Measurements from ENCODE around the gene SMIM20.
"Not testable (repeated sequence)": the region's sequence is repeated elsewhere in the genome, so short reads cannot be mapped to it uniquely, and the experiment has no call there.

SMIM20 gene

DNA sequence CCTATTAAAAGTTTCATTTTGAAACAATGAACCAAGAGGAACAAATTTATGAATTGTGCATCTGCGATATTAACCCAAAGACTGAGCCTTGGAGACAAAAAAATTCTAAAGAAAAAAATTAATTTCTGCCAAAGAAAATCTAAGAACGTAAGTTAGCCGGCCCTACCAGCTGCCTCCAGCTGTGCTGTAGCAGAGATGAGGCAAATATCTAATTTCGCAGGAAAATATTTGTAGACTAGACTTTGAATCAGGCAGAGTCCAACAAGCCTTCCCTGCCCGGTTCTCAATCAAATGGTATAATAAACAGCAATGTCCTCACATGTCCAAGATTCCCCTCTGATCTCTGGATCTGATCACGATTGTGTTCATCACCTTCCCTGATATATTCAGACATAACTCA is 21.2 kb upstream of the SMIM20 start:
- DNase-seq = no peak

DNA sequence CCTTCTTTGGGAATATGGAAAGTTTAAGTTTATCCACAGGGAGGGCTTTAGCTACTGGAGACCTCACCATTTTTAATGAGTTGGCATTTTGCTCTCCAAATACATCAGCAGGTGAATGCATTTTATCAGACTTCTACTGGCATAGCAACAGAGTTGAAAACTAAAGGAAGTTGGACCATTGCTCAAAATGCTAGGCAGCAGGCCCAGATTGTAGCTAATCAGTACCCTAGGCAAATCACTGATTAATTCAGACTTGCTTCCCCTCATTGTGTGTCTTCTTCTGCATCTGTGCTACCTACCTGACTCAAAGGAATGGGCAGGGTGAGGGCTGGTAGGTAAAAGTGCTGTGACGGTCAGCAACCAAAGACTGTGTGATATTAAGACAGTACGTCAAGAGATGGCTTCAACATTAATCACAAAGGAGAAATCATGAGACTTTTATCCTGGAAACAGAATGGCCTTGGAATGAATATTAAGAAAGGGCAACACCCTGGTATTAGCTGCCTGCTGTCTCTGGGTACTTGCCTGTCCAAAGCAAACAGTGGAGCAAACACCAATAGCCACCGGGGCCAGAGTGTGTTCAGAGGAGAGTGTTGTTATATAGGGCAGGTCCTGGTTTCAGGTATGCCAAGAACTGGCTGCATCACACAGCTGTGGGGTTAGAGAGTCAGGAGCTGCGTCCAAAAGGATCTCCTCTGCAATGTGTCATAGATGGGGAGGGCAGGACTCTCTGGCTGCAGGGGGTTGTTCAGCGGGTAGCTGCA is 17.1 kb upstream of the SMIM20 start:
- DNase-seq = no peak

DNA sequence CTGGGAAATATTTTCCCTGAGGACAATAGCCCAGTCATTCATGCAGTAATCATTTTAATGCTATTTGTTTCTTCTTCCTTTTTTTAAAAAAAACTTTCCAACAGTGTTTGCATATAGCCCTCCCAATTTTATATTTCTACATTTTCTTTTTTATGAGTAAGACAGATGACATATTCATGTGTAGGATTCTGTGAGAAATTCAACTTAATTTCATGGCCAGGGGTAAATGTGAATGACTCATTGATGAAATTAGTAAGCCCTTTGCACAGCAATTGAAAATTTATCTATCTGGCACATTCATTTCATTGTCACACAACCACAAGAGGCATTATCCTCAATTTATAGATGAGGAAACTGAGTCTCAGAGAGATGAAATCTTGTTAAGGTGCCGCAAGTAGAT is 13.7 kb upstream of the SMIM20 start:
- no peak for DNase-seq

DNA sequence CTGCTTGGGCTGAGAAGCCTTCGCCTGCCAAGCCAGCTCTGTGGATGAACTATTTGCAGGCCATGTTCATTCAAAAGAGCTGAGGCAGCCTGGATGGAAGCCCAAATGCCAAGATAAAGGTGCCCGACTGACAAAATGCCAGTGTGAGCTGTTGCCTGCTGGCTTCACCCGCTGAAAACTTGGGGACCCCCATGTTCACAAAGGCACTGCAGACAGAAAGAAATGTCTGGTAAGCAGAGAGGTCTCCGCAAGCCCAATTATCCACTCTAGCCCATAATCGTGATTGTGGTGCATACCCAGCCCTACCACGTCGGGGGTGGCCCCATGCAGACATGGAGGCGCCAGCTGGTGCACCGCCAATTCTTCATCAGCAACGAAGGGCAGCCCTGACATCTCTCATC is 13.0 kb upstream of the SMIM20 start:
- no peak for DNase-seq

DNA sequence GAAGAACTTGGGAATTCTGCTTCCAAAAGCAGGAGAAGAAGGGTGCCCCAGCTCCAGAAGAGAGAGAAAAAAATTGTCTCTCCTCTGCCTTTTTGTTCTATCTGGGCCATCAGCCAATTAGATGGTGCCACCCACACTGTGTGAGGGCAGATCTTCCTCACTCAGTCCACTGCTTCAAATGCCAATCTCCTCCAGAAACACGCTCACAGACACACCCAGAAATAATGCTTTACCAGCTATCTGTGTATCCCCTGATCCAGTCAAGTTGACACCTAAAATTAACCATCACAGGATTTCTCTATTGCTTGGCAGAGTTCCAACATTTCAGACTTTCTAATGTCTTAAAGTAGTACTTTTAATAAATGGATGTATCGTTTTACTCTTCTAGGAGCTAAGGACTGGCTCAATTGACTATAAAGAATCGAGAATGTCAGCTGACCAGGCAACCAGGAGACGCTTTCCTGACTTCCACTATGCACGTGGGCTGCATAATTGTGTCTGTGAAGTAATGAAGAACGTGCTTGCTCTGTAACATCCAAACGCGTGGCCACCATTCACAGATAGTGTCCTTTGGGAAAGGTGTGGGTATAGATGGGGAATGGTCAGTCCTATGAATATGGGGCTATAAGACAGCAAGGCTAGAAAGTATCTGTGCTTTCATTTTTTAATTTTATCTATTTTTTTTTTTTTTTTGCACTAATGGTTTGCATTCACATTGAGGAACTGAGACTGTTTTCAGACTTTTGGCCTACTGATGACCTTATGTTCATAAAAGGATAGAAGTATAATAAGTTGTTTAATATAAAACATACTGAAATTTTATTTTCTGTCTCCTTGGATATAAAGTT is 9.9 kb upstream of the SMIM20 start:
- DNase-seq = no peak

DNA sequence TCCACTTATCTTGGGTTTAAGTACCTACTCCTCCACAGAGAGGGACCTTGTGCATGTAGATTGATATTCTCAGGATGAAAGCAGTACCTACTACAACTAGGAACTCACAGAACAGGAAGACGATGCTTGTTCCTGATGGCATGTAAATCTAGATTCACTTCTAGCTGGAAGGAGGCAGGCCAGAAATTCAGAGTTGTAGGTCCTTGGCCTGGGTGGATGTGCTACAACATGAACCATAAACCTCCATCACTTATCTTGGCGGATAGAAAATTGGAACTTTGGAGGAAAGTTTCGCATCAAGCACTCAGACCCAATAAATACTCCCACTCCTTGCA is 9.3 kb upstream of the SMIM20 start:
- DNase-seq = no peak

DNA sequence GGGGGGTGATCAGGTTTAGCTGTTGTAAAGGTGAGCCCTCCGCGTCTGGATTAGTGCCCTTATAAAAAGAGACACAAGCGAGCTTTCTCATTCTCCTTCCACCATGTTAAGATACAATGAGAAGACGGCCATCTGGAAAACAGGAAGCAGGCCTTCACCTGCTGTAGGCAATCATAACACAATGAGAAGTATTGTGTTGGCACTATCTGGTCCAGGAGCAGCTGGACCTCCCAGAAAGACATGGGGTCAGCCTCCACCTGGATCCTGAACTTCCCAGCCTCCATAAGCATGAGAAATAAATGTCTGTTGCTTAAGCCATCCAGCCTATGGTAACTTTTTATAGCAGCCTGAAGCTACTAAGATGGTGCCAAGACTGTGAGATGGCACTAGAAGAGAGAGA is 8.6 kb upstream of the SMIM20 start:
- no peak for DNase-seq

DNA sequence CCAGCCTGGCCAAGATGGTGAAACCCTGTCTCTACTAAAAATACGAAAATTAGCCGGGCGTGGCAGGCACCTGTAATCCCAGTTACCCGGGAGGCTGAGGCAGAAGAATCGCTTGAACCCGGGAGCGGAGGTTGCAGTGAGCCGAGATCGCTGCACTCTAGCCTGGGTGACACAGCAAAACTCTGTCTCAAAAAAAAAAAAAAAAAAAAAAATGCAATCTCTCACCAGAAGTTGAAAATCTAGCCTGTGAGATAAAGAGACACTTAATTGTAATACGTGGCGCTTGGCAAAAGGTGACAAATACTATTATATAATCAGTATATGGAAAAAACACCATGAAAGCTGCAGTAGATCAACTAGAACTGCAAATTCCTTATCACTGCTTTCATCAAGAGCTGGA is 7.9 kb upstream of the SMIM20 start:
- not testable (repeated sequence) for DNase-seq

DNA sequence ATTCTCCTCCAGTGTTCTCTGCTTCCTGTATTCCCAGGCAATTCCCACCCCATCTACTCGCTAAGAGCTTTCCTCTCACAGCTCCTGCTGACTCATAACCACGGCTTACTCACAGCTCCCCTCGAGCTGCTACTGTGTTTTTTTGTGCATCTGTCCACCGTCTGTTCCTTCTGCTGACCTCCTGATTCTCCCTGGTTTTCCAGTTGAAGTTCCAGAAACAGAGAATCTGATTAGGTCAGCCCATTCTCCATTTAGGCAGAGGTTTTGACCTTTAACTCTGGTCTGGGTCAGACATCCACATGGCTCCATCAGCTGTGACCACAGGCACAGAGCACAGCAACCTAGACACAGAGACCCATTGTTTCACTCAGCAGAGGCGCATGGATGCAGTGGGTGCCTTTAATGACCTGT is 5.5 kb upstream of the SMIM20 start:
- no peak for DNase-seq

DNA sequence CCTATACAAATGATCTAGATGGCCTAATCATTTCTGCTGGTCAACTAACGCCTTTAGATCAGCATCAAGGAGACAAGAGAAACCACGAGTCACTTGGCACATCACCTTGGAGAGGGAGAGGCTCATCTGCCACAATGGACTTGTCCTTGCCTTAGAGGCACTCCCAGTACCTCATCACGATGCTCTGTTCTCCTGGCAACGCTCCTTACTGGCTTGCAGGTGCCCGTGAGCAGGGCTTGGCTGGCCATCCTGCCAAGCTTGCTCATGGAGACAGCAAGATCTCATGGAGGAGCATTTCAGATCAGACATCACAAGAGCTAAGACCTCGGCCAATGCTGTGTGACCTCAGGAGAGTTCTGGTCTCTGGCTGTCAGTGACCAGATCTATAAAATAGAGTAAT is 2.7 kb upstream of the SMIM20 start:
- DNase-seq = no peak

DNA sequence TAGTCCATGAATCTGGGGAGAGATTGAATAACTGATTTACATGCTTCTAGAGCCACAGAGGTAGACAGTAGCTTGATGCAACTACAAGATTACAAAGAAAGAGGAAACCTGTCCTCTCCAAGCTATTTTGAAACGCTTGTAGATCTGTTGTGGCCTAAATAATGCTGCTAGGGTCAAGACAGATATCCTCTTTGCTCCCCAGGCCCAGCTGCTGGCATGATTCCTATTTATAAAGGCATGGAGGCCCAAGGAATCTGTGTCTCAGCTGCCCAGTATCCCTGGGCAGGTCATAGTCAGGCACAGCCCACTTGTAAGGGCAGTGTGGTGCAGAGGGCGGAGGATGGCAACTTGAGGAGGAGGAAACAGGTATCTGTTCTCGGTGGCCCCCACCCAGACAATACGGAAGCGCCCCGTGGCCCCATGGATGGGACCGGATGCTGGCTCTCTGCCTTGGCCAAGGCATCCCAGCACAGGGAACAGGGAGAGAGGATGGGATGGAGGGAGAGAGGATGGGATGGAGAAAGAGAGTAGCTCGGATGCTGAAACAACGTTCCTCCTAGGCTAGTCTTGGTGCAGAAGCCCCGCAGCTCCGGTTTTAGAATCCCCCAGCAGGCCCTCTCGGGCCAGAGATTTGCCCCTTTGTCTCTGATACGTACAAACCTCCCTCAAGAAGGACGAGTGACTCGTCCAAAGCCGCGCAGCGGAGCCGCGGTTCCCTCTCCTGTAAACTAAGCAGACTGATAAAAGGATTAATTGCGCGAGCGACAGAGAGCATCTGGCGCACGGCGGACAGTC is 767 bp upstream of the SMIM20 start:
- peak; percentile 12 for DNase-seq

DNA sequence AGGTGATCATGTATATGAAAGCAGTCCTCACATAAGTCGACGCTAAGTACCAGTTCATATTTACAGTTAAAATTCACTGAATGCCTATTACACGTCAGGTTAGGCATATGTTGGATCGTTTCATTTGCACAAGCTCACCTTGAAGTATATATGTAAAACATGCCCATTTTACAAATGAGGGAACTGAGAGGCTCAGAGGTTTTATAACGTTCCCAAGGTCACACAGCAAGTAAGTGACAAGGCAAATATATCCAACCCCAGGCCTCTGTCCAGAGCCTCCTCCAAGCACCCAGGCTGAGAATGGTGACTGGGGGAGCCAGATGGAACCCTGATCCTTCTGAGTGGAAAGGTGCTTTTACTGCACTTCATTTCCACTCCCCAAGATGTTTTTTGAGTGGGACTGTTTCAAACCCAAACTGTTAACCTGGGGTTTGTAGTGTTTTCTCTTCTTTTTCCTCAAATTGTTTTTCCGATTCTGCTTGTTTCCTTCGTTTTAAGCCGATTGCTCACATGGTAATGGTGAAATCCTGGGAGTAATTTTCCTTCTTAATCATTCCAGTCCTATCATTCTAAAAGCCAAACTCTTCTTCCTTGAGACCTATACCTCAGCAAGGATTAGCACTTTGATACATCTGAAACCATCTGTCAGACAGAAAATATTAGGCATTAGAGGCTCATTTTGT is 791 bp downstream of the SMIM20 start:
- DNase-seq = no peak

DNA sequence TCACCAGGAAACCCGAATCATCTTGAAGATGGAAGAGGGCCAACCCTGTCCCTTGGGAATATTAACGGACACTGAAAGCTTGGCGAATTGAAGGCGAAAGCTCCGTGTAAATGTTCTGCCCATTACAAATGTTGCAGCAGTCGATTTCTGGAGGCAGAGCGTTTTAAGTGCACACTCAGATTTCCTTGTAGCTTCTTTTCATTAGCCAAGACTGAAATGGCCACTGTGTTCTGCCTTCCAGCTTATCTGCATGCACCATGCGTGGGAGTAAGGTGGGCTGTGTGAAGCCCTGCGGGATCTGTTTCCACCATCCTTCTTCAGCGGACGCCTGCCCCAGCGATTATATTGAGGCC is 1.3 kb downstream of the SMIM20 start:
- DNase-seq = no peak

DNA sequence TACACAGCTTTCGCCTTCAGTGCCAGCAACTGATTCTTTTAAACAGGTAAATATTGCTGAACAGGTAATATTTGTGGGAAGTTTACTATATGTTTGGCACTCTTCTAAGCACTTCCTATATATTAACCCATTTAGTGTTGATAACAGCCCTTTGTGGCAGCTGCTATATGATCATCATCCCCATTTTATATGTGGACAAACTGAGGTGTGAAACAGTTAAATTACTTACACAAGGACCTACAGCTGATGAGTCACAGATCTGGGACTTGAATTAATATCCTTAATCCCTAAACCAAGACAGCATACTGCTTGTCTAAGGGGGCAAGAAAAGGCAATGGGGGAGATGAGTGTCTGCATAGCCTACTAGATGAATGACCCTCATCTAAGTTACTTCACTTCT is 2.9 kb downstream of the SMIM20 start:
- no peak for DNase-seq

DNA sequence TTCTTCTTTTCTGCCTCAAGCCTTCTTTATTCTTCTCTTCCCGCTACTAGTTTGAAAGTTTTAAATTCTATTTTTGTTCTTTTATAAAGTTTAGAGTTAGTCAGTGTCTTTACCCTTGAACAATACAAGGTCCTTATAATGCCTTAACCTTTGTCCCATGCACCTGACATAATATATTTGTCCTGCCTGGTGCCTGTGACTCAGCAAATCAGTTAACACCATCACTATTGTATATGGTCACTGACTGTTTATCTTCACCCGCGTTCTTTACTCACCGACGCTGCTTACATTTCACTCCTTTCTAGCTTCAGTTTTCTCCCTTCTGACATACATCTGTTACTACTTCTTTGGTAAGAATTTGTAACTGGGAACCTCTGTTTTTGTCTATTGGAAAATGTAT is 5.7 kb downstream of the SMIM20 start:
- no peak for DNase-seq

DNA sequence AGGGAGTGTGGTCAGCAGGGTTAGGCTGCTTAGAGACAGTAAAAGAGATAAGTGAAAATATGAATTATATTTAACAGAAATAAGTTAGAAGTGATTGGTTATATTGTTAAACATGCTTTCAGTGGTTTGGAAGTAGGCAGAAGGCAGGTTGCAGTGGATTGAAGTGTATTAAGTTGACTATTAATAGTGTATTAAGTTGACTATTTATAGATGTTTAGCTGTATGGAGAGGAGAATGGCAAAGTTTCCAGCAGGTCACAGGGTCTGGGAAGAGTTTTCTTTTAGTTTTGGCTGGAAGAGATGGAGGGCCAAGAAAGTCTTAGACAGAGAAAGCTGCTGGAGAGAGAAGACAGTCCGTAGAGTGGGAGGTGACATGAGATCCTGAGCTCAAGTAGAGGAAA is 7.9 kb downstream of the SMIM20 start:
- DNase-seq = no peak

DNA sequence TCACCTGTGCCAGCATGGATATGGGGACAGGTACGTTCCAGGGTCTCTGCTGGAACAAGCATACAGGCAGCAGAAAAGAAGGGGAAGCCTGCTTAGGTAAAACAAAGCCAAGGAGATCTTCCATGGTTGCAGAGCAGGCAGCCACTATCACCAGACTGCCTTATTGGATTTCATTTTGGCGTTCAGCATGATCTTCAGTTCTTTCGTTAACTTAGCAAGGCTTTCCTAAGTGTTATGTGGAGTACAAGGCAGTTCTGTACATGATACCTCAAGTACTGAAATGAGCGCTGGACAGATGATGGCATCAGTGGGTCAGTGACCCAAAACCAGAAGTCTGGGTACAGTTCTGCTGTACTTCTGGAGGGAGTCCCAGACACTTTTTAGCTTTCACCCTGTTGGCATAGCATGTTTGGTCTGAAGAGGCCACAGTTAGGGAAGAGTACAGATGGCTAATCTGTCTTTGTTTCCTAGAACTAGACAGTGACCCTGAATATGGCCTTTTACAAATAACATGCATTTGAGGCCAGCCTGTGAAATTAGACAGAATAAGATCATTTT is 8.9 kb downstream of the SMIM20 start:
- no peak for DNase-seq

DNA sequence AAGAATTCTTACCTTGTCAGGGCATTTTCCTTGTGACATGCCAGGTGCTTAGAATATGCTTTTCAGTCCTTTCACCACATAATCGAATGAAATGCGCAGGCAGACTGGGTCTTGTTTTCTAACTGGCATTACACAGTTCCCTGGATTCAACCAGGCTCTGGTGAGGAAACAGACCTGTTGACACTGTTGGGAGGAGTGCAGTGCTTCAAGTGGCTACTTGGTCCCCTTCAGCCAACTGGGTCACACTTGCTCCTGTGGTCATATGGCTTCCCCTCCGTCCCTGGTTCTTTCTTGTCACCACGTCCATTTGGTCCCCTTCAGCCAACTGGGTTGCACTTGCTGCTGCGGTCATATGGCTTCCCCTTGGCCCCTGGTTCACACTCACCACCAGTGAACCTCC is 9.7 kb downstream of the SMIM20 start:
- DNase-seq = no peak

DNA sequence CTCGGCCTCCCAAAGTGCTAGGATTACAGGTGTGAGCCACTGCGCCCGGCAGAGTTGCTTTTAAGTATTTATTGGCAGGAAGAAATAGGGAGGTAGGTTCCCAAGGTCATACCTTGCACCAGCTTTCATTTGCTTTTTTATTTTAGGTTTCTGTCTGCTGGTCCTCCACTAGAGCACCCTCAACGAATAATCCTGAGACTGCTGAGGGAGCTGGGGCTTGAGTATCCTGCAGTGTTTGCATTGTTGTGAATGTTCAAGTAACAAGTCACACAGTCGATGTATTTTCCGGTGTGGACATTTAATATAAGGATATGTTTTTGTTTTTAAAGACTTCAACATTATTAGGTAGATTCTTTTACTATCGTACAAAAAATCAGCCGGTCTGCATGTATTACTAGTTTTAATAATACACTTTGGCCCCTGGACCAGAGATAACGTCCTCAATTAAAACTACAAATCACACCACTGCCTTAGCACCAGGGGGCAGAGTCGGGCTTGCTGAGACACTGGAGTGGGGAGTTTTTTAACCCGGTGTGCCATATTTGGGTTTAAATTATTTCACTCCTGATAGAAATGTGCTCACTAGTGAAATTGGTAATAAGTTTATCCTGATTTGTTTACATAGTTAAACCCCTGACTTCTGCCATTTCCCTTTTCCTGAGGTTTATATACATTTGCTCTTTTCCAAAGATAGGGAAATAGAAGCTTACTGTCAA is 11.6 kb downstream of the SMIM20 start:
- peak; percentile 26 for DNase-seq

DNA sequence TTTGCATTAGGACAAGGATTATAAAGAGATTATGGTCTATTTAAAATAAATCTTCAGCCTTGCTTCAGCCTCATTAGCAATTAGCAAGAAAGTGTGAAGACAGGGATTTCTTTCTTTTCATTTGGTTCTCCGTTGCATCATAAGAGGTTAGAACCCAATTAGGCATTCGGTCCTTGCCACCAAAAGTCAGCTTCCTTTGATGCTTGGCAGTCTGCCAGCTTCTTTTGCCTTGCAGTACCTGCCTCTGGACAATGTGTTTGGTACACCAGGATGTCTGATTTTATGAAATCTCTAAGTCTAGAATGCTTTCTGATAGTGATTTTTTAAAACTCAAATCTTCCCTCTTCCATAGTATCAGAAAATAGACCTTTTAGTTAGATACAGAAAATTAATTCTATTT is 12.4 kb downstream of the SMIM20 start:
- DNase-seq = no peak

DNA sequence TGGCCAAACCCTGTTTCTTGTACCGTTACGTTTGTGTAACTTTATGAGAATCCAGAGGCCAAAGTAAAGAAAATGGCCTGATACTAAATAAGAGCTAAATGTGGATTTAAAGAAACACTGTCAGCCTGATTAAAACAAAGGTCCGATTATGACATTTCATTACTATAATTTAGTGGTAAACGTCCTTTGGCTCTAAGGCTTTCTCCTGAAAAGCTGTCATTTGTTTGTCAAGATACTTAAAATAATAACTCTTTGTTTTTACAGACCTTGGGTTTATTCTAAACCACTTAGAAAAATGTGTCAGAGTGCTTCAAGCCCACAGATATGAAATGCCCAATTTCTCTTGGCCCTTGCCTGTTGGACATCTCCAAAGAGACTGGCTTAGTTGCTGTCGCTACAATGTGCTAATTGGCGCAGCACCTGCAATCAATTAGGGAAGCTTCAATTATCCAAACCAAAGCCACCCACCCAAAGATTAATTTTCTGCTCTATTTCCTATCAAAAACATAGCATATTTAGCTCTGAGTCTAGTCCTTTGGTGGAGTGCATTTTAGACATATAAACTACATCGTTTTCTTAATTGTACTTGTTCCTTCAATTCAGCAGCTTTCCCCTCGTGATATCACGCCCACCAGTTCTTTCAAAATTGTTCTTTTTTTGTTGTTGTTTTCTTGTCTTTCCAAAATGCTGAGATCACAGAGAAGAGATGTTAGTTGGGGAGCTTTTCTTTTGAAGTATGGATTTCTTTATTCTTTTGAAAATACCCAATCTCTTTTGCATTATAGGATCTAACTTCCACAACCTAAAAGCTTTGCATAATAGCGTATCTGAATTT is 13.6 kb downstream of the SMIM20 start:
- no peak for DNase-seq
